ENCODE results near the gene IFRD1. TPM values are rescaled to one million over a fixed set of nuclear protein-coding genes. Genes with fewer than 3 reads are reported as not detected.

The IFRD1 gene
- total and polyA plus RNA-seq, 8 donors, result 44.7 to 141 (median 72.6) TPM

DNA sequence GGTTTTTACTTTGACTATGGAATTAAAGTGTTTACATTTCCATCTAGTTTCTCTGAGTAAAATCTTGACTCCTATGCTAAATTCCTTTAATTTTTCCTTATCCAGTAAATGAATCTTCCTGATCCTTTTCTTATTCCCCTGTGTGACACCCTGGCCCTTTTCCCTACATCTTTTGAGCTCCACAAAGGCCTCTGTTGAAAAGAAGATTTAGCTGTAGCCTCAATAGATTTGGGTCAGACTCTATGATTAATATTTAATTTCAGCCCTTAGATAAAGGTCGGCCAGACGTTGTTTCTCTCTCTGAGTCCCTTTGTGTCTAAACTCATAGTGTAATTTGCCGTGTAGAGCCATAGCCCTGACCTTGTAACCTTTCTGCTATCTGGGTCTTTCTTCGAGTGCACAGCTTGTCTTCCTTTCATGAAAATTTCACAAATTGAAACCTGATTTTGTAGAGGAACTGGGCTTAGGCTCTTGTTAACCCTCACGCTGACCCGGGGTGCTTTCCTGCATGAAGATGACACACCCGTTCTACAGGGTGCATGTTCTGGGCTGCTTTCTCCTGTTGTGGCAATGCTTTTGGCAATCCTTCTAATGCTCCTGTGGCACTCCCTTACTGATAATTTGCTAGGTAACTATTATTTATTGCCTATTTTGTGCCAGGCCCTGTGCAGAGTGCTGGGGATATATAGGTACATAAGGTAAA lies 51.7 kb downstream of the IFRD1 start:
- TF ChIP-seq, protein P1, sequence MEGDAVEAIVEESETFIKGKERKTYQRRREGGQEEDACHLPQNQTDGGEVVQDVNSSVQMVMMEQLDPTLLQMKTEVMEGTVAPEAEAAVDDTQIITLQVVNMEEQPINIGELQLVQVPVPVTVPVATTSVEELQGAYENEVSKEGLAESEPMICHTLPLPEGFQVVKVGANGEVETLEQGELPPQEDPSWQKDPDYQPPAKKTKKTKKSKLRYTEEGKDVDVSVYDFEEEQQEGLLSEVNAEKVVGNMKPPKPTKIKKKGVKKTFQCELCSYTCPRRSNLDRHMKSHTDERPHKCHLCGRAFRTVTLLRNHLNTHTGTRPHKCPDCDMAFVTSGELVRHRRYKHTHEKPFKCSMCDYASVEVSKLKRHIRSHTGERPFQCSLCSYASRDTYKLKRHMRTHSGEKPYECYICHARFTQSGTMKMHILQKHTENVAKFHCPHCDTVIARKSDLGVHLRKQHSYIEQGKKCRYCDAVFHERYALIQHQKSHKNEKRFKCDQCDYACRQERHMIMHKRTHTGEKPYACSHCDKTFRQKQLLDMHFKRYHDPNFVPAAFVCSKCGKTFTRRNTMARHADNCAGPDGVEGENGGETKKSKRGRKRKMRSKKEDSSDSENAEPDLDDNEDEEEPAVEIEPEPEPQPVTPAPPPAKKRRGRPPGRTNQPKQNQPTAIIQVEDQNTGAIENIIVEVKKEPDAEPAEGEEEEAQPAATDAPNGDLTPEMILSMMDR (IDR thresholded peaks at IDR 0.05), result no peak
- Histone ChIP-seq H3K27ac (no peak overlapping the region), H3K36me3 (no peaks in the 10 kb centered on the region), H3K4me1 (peaks cover 0 to 6% (median 0%) of the 10 kb centered on the region in 3 donors), H3K9me3 (no peaks in the 10 kb centered on the region), H3K4me3 (no peak overlapping the region), H3K27me3 (no peaks in the 10 kb centered on the region)
- ATAC-seq (peak in 3 of 4 donors; percentile 42 to 54 (median 48)), FAIRE-seq (no peak), DNase-seq (no peak)
- WGBS, 2 donors, result 39 to 45% methylated on average over 7 of the region's 7 CpGs
- intact Hi-C loops (cut with DNase I), result no loop called here

DNA sequence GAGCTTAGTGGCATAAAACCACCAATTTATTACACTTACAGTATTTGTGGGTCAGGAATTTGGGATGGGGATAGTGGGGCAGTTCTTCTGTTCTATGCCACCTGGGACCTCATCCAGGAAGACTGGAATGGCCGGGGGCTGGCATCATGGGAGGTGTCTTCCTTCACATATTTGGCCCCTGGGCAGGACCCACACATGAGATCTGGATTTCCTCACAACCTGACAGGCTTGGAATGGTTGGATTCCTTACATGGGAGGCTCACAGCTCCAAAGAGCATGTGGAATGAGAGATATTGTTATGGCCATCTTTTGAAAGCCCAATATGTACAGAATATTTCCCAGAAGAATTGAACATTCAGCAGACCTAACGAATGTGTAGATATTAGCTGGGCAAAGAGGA lies 52.4 kb downstream of the IFRD1 start:
- no peaks in the 10 kb centered on the region for H3K27me3 ChIP-seq
- TF ChIP-seq, protein P1 (IDR thresholded peaks at IDR 0.05), result no peak
- H3K9me3 ChIP-seq, result no peaks in the 10 kb centered on the region
- H3K36me3 ChIP-seq, result no peaks in the 10 kb centered on the region
- FAIRE-seq, result no peak
- no peak for DNase-seq
- no peak for ATAC-seq
- H3K4me3 ChIP-seq, result no peak overlapping the region
- intact Hi-C loops (cut with DNase I), result no loop called here
- 84 to 85% methylated on average over 2 of the region's 2 CpGs for WGBS, 2 donors
- no peak overlapping the region for H3K27ac ChIP-seq
- peaks cover 0 to 6% (median 0%) of the 10 kb centered on the region in 3 donors for H3K4me1 ChIP-seq

DNA sequence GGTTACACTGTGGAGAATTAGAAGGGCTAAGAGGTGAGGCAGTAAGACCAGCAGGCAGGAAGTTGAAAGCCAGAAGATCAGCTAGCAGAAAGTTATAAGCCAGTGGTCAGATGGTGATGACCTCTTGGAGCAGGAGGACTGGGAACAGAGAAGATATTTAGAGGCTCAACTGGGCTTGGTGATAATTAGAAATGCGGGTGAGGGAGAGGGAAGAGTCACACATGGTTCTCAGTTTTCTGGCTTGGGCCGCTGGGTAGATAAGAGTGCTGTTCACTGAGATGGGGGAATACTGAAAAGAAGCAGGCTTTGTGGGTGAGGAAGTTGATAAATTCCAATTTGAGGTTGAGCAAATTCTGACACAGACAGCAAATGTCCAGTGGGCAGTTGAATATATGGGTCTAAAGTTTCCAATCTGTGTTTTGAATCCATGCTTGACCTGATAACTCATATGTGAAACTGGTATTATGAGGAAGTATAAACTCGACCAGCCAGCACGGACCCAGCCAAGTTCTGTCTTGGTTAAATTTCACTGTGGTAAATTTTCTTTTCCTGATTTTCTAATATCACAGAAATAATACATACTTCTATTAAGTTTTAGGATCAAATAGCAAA lies 53.2 kb downstream of the IFRD1 start:
- Histone ChIP-seq H3K27ac (no peak overlapping the region), H3K4me1 (peaks cover 0 to 6% (median 0%) of the 10 kb centered on the region in 3 donors), H3K27me3 (no peaks in the 10 kb centered on the region), H3K9me3 (no peaks in the 10 kb centered on the region), H3K4me3 (no peak overlapping the region), H3K36me3 (no peaks in the 10 kb centered on the region)
- TF ChIP-seq, protein P1 (IDR thresholded peaks at IDR 0.05), result no peak
- WGBS, 2 donors, result 82 to 89% methylated on average over 4 of the region's 4 CpGs
- intact Hi-C loops (cut with DNase I), result no loop called here
- ATAC-seq (no peak), DNase-seq (no peak), FAIRE-seq (no peak)

DNA sequence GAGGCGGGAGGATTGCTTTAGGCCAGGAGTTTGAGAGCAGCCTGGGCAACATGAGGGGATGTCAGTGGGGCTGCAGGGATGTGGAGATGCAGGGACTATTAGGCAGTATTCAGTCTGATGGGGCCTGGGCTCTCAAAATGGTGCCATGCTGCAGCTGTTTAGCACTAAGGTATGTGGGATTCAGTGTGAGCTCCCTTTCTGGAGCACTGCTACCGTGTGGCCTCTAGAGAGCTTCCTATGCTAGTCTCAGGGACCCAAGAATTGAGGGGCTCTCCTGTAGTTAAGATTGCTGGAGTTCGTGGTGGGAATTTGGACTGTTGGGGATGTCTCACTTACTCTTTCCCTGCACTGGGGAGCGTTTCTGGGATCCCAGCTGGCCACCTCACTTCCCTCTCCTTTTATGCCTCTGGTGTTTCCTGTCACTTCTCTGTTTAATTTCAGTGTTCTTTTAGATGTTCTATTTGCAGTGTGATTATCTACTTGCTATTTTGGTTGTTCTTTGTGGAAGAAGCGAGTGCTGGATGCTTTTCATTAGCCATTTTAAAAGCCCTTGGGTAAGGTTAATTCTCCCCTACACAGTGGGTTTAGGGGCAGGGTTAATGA lies 53.9 kb downstream of the IFRD1 start:
- TF ChIP-seq, protein P1 (IDR thresholded peaks at IDR 0.05), result no peak
- H3K27ac ChIP-seq, result no peak overlapping the region
- no peak for FAIRE-seq
- ATAC-seq, result no peak
- 87 to 93% methylated on average over 5 of the region's 5 CpGs for WGBS, 2 donors
- H3K27me3 ChIP-seq, result no peaks in the 10 kb centered on the region
- no peak for DNase-seq
- H3K36me3 ChIP-seq, result no peaks in the 10 kb centered on the region
- no peak overlapping the region for H3K4me3 ChIP-seq
- H3K4me1 ChIP-seq, result peaks cover 0 to 6% (median 0%) of the 10 kb centered on the region in 3 donors
- intact Hi-C loops (cut with DNase I), result no loop called here
- no peaks in the 10 kb centered on the region for H3K9me3 ChIP-seq
